Measurements from ENCODE around the gene ITPR2.
"Not testable (repeated sequence)": the region's sequence is repeated elsewhere in the genome, so short reads cannot be mapped to it uniquely, and the experiment has no call there.

Gene ITPR2

DNA sequence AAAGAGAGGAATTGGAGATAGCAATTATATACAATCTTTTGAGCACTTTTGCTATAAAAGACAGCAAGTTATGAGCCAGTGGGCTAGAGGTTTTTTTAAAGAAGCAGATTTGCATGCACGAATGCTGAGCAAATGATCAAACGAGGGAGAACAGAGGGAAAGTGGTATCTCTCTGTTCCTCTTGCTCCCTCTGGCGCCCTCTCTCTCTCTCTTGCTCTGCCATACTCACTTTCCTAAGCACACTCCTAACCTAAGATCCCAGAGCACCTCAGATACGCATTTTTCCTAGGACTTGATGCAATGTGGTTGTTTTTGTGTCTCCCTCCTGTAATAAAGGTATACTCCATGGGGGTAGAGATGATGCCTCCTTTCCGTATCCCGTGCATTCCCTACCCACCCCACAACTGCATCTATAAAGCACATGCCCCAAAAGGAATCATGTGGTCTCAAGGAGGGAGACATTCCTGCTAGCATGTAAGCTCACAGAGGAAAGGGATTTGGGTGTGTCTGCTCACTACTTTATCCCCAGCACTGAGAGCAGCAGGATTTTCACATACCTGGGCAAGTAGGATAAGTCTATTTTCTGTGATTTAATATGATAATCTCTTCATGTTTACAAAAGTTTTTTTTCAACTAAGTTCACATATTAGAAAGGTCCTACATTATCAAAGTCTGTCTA is 367.4 kb downstream of the ITPR2 start:
- DNase-seq (ENCODE audit: low read depth in 2 of 2): no peak

DNA sequence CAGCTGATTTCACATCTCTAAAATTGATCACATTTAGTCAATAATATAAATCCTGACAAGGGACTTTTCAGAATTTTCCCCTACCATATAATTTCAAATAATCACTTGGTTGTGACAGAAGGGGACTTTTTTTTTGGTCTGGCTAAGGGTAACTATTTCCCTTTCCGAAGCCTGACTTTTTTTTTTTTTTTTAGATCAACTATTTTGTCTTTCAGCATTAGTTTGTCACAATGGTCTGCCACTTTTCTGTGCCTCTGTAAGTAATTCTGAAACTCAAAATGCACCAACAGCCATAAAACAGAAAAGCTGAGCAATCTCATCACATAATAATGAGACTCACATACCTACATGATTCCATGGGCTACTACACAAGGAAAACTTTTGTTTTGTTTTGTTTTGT is 371.2 kb downstream of the ITPR2 start:
- DNase-seq (ENCODE audit: low read depth in 2 of 2): no peak

GRCh38 chr12:26460361-26460760 is 372.6 kb downstream of the ITPR2 start:
- DNase-seq (ENCODE audit: low read depth in 2 of 2): no peak

- no peak for DNase-seq (ENCODE audit: low read depth in 2 of 2)
Measured at GRCh38 chr12:26455936-26456574, 376.9 kb downstream of the ITPR2 start.

DNA sequence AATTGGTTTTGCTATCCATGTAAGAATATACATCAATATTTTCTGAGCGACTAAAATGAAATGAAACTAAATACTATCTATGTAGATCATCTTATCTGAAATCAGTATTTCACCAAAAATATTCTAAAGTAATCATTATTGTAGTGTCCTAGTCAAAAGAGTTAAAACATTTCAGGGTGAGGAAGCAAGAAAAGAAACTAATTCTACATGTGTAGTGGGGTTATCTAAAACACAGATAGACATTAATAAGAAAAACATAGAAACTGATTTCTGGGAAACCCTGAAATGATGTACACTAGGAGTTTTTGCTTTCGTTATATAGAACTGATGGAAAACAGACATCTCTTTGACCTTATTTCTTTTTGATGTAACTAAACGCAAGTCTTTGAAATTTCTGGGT is 379.7 kb downstream of the ITPR2 start:
- DNase-seq (ENCODE audit: low read depth in 2 of 2): no peak

DNA sequence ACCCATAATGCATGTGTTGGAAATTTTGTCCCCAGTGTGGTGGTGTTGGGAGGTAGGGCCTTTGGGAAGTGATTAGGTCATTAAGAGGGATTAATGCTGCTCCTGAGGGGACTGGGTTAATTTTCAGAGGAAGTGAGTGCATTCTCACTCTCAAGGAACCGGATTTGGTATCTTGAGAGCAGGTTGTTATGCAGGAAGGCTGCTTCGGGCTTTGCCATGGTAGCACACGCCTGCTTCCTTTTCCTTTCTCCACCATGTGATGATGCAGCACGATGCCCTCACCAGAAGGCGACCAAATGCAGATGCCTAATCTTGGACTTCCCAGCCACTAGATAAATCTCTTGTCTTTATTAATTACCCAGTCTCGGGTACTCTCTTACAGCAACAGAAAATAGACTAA is 380.5 kb downstream of the ITPR2 start:
- no peak for DNase-seq (ENCODE audit: low read depth in 2 of 2)

- DNase-seq (ENCODE audit: low read depth in 2 of 2): no peak
Measured at GRCh38 chr12:26451763-26452162, 381.2 kb downstream of the ITPR2 start.

DNA sequence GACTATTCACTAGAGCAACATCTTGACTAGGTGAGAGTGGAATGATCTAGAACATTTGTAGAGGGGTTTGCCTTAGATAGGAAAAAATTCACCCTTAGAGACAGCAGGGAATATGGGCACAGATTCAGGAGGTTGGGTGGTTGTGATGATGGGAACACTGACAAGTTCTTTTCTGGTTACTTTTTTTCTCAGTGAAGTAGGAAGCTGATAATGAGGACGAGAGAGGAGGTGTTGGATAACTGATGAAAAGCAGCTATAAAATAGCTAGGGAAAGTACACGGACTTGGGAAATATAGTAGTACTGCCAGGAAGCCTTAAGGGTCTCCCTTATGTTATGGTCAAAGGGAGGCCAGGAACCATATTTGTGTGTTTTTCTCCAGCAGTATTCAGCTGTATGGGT is 387.1 kb downstream of the ITPR2 start:
- no peak for DNase-seq (ENCODE audit: low read depth in 2 of 2)

- no peak for DNase-seq (ENCODE audit: low read depth in 2 of 2)
Measured at GRCh38 chr12:26443309-26443708, 389.7 kb downstream of the ITPR2 start.

DNA sequence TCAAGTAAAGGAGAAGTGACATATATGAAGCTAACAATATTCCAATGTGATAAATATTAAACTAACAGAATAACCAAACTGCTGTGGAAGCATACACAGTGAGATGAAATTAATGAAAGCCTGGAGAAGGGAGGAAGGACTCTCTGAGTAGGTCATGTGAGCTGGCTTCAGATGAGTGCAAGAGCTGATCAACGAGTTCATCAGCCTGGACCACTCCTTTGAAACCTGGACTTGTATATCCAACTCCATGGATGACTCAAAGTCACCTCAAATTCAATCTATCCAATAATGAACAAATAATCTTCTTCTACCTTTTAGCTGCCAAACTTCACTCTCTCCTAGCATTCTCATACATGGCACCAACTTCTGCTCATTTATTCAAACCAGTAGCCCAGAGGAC is 391.6 kb downstream of the ITPR2 start:
- no peak for DNase-seq (ENCODE audit: low read depth in 2 of 2)

DNA sequence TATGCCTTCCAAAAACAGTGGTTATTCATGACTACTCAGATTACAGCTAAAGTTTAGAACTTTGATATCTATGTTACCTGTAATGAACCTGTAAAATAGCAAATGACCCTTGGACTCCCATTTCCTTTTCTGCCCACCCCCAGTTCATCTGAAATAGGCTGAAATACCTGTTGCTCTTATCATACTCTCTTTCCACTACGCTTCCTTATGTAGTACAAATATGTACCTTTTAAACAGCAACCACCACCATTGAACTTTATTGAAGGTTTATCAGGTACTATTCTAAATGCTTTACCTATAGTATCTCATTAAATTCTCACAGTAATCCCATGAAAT is 398.0 kb downstream of the ITPR2 start:
- no peak for DNase-seq (ENCODE audit: low read depth in 2 of 2)

DNA sequence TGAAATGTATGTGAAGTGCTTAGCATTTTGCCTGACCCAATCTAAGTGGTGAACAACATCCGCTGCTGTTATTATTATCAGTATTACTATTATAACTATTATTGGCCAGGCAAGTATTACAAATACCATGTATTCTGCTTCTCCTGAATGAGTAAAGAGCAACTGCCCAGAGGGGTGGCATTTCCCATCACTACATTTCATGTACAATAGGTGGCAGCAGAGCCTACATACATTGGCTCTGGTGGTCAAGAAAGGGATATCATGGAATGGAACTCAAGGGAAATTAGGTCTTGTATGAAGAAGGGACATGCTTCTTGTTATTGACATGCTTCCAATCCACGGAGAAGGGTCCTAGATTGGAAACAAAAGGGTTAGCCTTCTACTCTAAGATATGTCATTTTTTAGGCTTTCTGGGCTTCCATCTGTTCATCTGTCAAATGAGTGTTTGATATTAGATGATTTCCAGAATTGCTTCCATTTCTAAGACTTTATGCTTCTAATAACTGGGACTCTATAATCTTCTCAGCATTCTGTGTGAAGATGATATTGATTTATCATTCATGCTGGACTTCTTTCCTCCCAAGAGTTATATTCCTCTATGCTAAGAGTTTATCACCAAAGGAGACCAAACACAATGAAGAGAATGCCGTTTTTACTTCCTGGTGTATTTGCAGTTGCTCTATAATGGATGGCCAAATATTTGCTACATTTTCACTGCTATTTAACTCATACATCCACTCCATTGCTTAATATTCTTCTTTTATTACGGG is 398.5 kb downstream of the ITPR2 start:
- no peak for DNase-seq (ENCODE audit: low read depth in 2 of 2)

DNA sequence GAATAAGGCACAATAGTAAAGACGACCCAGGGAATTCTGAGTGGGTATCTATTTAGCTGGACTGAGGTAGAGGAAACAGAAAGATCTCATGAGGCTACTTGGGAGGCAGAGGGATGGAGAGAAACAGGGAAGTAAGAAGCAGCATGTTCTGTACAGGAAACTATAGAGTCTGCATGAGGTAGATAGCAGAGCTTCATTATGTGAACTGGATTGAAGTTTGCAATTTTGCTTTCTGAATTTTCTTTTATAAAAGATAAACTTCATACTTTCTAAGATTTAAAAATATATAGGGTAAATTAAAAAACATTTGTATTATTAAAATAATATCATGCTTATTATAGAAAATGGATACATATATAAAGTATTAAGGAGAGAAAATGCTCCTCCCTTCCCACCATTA is 399.3 kb downstream of the ITPR2 start:
- DNase-seq (ENCODE audit: low read depth in 2 of 2): not testable (repeated sequence)

- no peak for DNase-seq (ENCODE audit: low read depth in 2 of 2)
Measured at GRCh38 chr12:26431211-26431610, 401.8 kb downstream of the ITPR2 start.

DNA sequence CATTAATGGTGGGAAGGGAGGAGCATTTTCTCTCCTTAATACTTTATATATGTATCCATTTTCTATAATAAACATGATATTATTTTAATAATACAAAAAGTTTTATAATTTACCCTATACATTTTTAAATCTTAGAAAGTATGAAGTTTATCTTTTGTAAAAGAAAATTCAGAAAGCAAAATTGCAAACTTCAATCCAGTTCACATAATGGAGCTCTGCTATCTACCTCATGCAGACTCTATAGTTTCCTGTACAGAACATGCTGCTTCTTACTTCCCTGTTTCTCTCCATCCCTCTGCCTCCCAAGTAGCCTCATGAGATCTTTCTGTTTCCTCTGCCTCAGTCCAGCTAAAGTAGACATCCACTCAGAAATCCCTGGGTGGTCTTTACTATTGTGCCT is 402.4 kb downstream of the ITPR2 start:
- not testable (repeated sequence) for DNase-seq (ENCODE audit: low read depth in 2 of 2)

GRCh38 chr12:26429070-26429691 is 403.8 kb downstream of the ITPR2 start:
- no peak for DNase-seq (ENCODE audit: low read depth in 2 of 2)

GRCh38 chr12:26428420-26428819 is 404.6 kb downstream of the ITPR2 start:
- no peak for DNase-seq (ENCODE audit: low read depth in 2 of 2)

- DNase-seq (ENCODE audit: low read depth in 2 of 2): no peak
Measured at GRCh38 chr12:26426652-26427051, 406.3 kb downstream of the ITPR2 start.

DNA sequence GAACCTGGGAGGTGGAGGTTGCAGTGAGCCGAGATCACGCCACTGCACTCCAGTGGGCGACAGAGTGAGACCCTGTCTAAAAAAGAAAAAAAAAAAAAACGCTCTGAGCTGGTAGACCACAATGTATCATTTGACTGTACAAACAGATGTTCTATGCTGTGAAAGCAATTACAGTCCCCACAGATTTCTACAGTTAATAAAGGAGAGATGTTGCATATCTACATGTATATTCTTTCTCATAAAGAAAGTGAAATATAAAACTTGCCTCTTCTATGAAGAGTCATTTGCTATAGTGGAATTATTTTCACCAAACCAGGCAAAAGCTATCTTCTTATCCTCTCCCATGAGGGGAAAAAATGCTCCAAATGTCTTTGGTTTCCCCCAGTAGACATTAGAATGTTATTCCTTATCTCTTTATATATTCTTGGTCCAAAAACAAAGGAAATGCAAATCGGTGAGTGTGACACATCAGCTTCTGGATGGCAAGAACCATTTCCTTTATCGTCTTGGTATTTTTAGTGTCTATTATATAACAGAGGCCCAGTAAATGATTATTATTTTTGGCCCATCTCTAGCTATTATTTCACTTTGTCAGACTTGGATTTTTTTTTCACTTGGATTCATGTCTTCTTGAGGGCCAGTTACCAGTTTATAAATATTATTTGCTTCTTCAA is 407.3 kb downstream of the ITPR2 start:
- DNase-seq (ENCODE audit: low read depth in 2 of 2): no peak

- no peak for DNase-seq (ENCODE audit: low read depth in 2 of 2)
Measured at GRCh38 chr12:26422839-26423398, 410.1 kb downstream of the ITPR2 start.

DNA sequence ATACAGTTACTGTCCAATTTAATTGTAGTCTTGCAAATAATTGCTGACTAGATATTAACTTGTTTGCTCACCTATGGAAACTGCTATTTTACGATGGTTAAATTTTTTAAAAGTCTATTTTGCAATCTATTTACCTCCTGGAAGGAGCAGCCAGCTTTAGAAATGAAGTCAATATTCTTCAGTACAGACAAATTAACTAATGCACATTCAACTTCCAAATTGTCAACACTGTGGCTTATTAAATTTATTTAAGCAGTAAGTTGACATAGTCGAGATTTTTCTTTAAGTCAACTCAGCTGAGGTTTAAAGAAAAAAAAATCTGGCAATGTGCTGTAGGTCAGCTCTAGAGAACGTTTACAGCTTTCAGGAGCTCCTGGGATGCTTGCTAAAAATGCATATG is 416.4 kb downstream of the ITPR2 start:
- no peak for DNase-seq (ENCODE audit: low read depth in 2 of 2)

GRCh38 chr12:26410689-26411088 is 422.3 kb downstream of the ITPR2 start:
- DNase-seq (ENCODE audit: low read depth in 2 of 2): no peak
